ENCODE results near the gene SYNGAP1. TPM values are rescaled to one million over a fixed set of nuclear protein-coding genes. Genes with fewer than 3 reads are reported as not detected.

Gene SYNGAP1
- total and polyA plus RNA-seq, 9 of the 15 experiments (the other 6 are each of a cell fraction or from before 2014, with no cell fraction given) = 0.01 to 22.8 (median 3.2) TPM

GRCh38 chr6:33431880-33432541 lies 12.1 kb downstream of the SYNGAP1 start:
- Histone ChIP-seq H3K4me1 (replicated peaks in 1 of 2; ENCODE audit: control insufficient read depth in 2 of 2, insufficient read depth in 2 of 2, low read length in 2 of 2) (peaks cover 41 to 53% of the 10 kb centered on the region in 2 experiments), H3K4me2 (ENCODE audit: insufficient read depth, low read length) (no peak overlapping the region), H3K27me3 (ENCODE audit: control insufficient read depth in 2 of 2, insufficient read depth in 2 of 2, low read length in 2 of 2) (no peaks in the 10 kb centered on the region), H3K36me3 (ENCODE audit: control insufficient read depth, insufficient read depth, low read length) (peaks cover 19% of the 10 kb centered on the region; the same call in 2 of the 3 replicates), H3K9me3 (replicated peaks; ENCODE audit: control insufficient read depth, insufficient read depth, low read depth, low read length) (no peaks in the 10 kb centered on the region), H3K4me3 (no peak overlapping the region), H3K9ac (ENCODE audit: insufficient read depth in 1 of 2, low read depth in 2 of 2, low read length in 2 of 2) (peak overlapping the region in 1 of 2 experiments; percentile 47; a peak in 2 of 4 replicates), H3K27ac (ENCODE audit: extremely low read depth, low read depth, low read length) (no peak overlapping the region), H4K20me1 (replicated peaks; ENCODE audit: control insufficient read depth, insufficient read depth, low read length) (no peaks in the 10 kb centered on the region; the same call in 1 of the 2 replicates), H3K79me2 (ENCODE audit: control insufficient read depth, insufficient read depth, low read length) (peaks cover 38% of the 10 kb centered on the region), H3K9me1 (ENCODE audit: control insufficient read depth, insufficient read depth, low read length) (no peaks in the 10 kb centered on the region), H2AFZ (ENCODE audit: low read depth, low read length) (no peak overlapping the region)
- DNase-seq (ENCODE audit: extremely low read depth in 1 of 4, low spot score in 3 of 4) = no peak
- CTCF ChIA-PET (ENCODE audit: low intra/inter-chr PET ratio) = no interaction called here
- 80% methylated on average over 3 of the region's 12 CpGs for WGBS (ENCODE audit: insufficient coverage, low coverage, missing lambda C conversion rate)
- in situ Hi-C loops (cut with MboI) = no loop called here
- POLR2A ChIA-PET = interaction anchor here (0.5 to 2.7 kb wide), 3 partner anchors 9 to 157 kb away, joined by 3 to 14 read pairs (median 3); partner anchors contain the start of gene ZBTB9
- no peak for FAIRE-seq
- intact Hi-C loops (cut with micrococcal nuclease) = no loop called here
- ATAC-seq = no peak
- TF ChIP-seq HES1 (IDR thresholded peaks at IDR 0.05; ENCODE audit: low read depth) (no peak), ZNF668 (CRISPR knock-in tag; IDR thresholded peaks at IDR 0.05) (no peak), FOXA1 (IDR thresholded peaks at IDR 0.05; ENCODE audit: borderline replicate concordance) (no peak), NBN (IDR thresholded peaks at IDR 0.05; ENCODE audit: low read depth) (no peak), IFI16 (CRISPR knock-in tag; IDR thresholded peaks at IDR 0.05) (no peak), ZNF354B (CRISPR knock-in tag; IDR thresholded peaks at IDR 0.05) (no peak), SMAD4 (CRISPR knock-in tag; conservative IDR thresholded peaks at IDR 0.05) (no peak), TBL1XR1 (IDR thresholded peaks at IDR 0.05; ENCODE audit: low read length in 2 of 2) (no peak), PTBP1 (IDR thresholded peaks at IDR 0.05; ENCODE audit: low read depth, low read length) (no peak), RNF2 (IDR thresholded peaks at IDR 0.05) (no peak), RBM22 (IDR thresholded peaks at IDR 0.05; ENCODE audit: low read depth, low read length, poor library complexity, severe bottlenecking) (no peak), NCOA1 (IDR thresholded peaks at IDR 0.05; ENCODE audit: low read depth) (no peak)
- BruUV-seq (replicated peaks) = no TSS peak
